CD4-positive, CD25-positive, alpha-beta regulatory T cell (primary cell): ENCODE data around the gene SLC35A4. TPM values are rescaled to one million over a fixed set of nuclear protein-coding genes. Genes with fewer than 3 reads are reported as not detected.

Source experiments
- ATAC-seq, 2 donors: fragments of 150-1000 bp; cut with Tn5 transposase; one replicate each; pipeline ENCODE4 v1.10.0; 2021; ENCODE audit warnings: low read depth in 2 of 2, moderate number of reproducible peaks in 2 of 2, moderate library complexity in 1 of 2
- DNase-seq, 3 donors: peaks; one replicate each; pipeline versions ENCODE4 v3.0.0 to v3.0.0-alpha.2; 2012 to 2022; ENCODE audit warnings: mixed read lengths in 1 of 3
- H3K27ac ChIP-seq: one replicate; pipeline ENCODE4 v1.7.0; 2013; ENCODE audit warnings: mild to moderate bottlenecking, low read length; ENCODE audit not compliant: insufficient read depth, poor library complexity, severe bottlenecking
- H3K27me3 ChIP-seq: one replicate; pipeline ENCODE4 v1.7.0; 2013; ENCODE audit warnings: low read length; ENCODE audit not compliant: control insufficient read depth, insufficient read depth
- H3K36me3 ChIP-seq: one replicate; pipeline ENCODE4 v1.7.0; 2013; ENCODE audit warnings: mild to moderate bottlenecking, low read length, moderate library complexity; ENCODE audit not compliant: control insufficient read depth, insufficient read depth
- H3K4me1 ChIP-seq: 2 replicates; pipeline ENCODE4 v1.7.0; 2013; ENCODE audit warnings: mild to moderate bottlenecking, low read length; ENCODE audit not compliant: insufficient read depth, control insufficient read depth, poor library complexity, severe bottlenecking
- H3K4me3 ChIP-seq: one replicate; pipeline ENCODE4 v1.7.0; 2013; ENCODE audit warnings: low read depth, mild to moderate bottlenecking, low read length, moderate library complexity
- H3K9me3 ChIP-seq, 2 experiments: 1 replicate in 1 of 2; 2 replicates in 1 of 2; pipeline ENCODE4 v1.7.0; 2013; ENCODE audit warnings: low read length in 2 of 2, mild to moderate bottlenecking in 1 of 2, moderate library complexity in 1 of 2; ENCODE audit not compliant: control insufficient read depth in 2 of 2
- H3K27ac Mint-ChIP-seq, 3 donors: one replicate each; pipeline ENCODE4 v1.8.0; 2020 to 2022; ENCODE audit warnings: mild to moderate bottlenecking in 3 of 3, mixed read lengths in 3 of 3, moderate library complexity in 2 of 3
- H3K27me3 Mint-ChIP-seq: one replicate; pipeline ENCODE4 v1.8.0; 2022; ENCODE audit warnings: mild to moderate bottlenecking, mixed read lengths
- H3K36me3 Mint-ChIP-seq: one replicate; pipeline ENCODE4 v1.8.0; 2020; ENCODE audit warnings: mixed read lengths
- H3K4me1 Mint-ChIP-seq, 4 donors: one replicate each; pipeline ENCODE4 v1.8.0; 2020 to 2022; ENCODE audit warnings: mixed read lengths in 4 of 4, mild to moderate bottlenecking in 1 of 4
- H3K4me3 Mint-ChIP-seq, 4 donors: one replicate each; pipeline ENCODE4 v1.8.0; 2020 to 2022; ENCODE audit warnings: mild to moderate bottlenecking in 4 of 4, mixed read lengths in 4 of 4, moderate library complexity in 3 of 4
- H3K9me3 Mint-ChIP-seq, 7 donors: one replicate each; pipeline ENCODE4 v1.8.0; 2020 to 2022; ENCODE audit warnings: mixed read lengths in 7 of 7, mild to moderate bottlenecking in 3 of 7, moderate library complexity in 2 of 7
- polyA plus RNA-seq, 4 donors: library from polyadenylated mRNA; unstranded; fragments of 300-500 nt; fragmentation: Illumina TruSeq; gene quantifications; one replicate each; pipeline ENCODE4 v1.2.3, GENCODE V29; 2021
- total RNA-seq: library from RNA; stranded (reverse); gene quantifications from one replicate; pipeline ENCODE4 v1.2.3, GENCODE V29; 2022

Gene SLC35A4, protein sequence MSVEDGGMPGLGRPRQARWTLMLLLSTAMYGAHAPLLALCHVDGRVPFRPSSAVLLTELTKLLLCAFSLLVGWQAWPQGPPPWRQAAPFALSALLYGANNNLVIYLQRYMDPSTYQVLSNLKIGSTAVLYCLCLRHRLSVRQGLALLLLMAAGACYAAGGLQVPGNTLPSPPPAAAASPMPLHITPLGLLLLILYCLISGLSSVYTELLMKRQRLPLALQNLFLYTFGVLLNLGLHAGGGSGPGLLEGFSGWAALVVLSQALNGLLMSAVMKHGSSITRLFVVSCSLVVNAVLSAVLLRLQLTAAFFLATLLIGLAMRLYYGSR
- total RNA-seq (35.0 TPM), polyA plus RNA-seq (10 to 100 TPM; 69.3 to 89.5 (median 78.0) TPM)

DNA sequence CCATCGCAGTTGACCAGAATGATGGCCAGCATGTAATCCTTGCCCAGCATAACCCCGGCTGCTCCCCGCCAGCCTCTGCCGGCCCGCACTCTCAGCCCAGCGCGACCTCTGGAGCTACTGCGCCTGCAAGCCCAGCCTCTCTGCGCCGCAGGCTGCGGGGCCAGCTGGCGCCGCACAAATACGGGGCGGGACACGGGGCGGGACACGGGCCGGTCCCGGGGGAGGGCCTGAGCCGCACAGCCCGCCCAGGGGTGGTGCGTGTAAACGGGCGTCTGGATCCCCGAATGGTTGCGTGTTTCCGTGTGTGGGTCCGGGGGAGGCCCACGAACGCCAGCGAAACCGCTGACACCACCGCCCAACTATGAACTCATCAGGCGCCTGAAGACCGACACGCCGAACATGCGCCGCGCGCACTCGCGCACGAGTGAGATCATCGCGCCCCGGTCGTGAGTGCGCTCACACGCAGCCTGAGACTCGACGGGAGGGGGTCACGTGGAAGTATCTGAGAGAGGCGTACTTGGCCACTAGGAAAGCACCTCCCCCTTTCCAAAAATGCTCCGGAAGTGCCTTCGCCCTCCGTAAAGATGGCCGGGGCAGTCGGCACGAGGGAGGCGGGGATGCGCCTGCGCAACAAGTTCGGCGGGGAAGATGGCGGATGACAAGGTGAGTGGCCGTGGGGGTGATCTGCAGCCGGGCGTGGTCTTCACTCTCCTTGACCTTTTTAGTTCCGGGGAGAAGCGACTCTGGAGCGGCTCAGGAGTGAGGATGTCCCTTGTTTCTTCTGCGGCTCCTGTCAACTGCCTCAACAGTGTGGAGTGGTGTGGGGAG, at the start of gene SLC35A4, which contains the start of gene APBB3:
Gene SLC35A4, plus strand, starts transcription at position 633 of the 828 bp plus-strand sequence. CDS start 2,342 bp downstream, outside the sequence.
Gene APBB3, minus strand, starts transcription at position 403 of the 828 bp plus-strand sequence. Its CDS starts 353 bp downstream, at position 50.
- H3K4me3 Mint-ChIP-seq: peak within 1 kb of the TSS; percentile 86 to 99 (median 94)
- DNase-seq (peak; percentile 98 to 100 (median 99)), ATAC-seq (peak; percentile 90 to 92)
- H3K36me3 Mint-ChIP-seq: peaks cover 24% of the 10 kb centered on the region
- no peaks in the 10 kb centered on the region for H3K27me3 Mint-ChIP-seq
- Histone ChIP-seq H3K9me3 (no peaks in the 10 kb centered on the region), H3K36me3 (peaks cover 39% of the 10 kb centered on the region), H3K27ac (peak within 1 kb of the TSS; percentile 93), H3K4me3 (peak within 1 kb of the TSS; percentile 95), H3K27me3 (no peaks in the 10 kb centered on the region), H3K4me1 (peaks cover 34% of the 10 kb centered on the region)
- no peaks in the 10 kb centered on the region for H3K9me3 Mint-ChIP-seq
- H3K27ac Mint-ChIP-seq: peak within 1 kb of the TSS; percentile 94 to 99 (median 98)
- peaks cover 0 to 75% (median 43%) of the 10 kb centered on the region in 4 donors for H3K4me1 Mint-ChIP-seq

GRCh38 chr5:140524003-140524402, 40.6 kb upstream of the SLC35A4 start:
- Histone ChIP-seq H3K4me3 (no peak overlapping the region), H3K4me1 (no peaks in the 10 kb centered on the region), H3K27me3 (no peaks in the 10 kb centered on the region), H3K27ac (no peak overlapping the region), H3K9me3 (no peaks in the 10 kb centered on the region), H3K36me3 (peaks cover 56% of the 10 kb centered on the region)
- Mint-ChIP-seq H3K36me3 (peaks cover 27% of the 10 kb centered on the region), H3K9me3 (peaks cover 0 to 2% (median 0%) of the 10 kb centered on the region in 7 donors), H3K27ac (peak overlapping the region in 2 of 3 donors; percentile 20 to 60), H3K4me1 (peaks cover 0 to 4% (median under 1%) of the 10 kb centered on the region in 4 donors), H3K27me3 (no peaks in the 10 kb centered on the region), H3K4me3 (no peak overlapping the region)
- no peak for DNase-seq
- no peak for ATAC-seq

- ATAC-seq (no peak), DNase-seq (no peak)
- Histone ChIP-seq H3K36me3 (peaks cover 78% of the 10 kb centered on the region), H3K4me1 (no peaks in the 10 kb centered on the region), H3K9me3 (no peaks in the 10 kb centered on the region), H3K27me3 (no peaks in the 10 kb centered on the region), H3K4me3 (no peak overlapping the region), H3K27ac (no peak overlapping the region)
- peaks cover 50% of the 10 kb centered on the region for H3K36me3 Mint-ChIP-seq
- H3K27ac Mint-ChIP-seq: peak overlapping the region in 1 of 3 donors; percentile 38
- no peaks in the 10 kb centered on the region for H3K9me3 Mint-ChIP-seq
- H3K4me1 Mint-ChIP-seq: peaks cover 0 to 5% (median 0%) of the 10 kb centered on the region in 4 donors
- no peak overlapping the region for H3K4me3 Mint-ChIP-seq
- no peaks in the 10 kb centered on the region for H3K27me3 Mint-ChIP-seq
Observed at GRCh38 chr5:140540227-140540626, 24.4 kb upstream of the SLC35A4 start.

GRCh38 chr5:140542972-140543371, 21.7 kb upstream of the SLC35A4 start:
- ATAC-seq (no peak), DNase-seq (no peak)
- H3K27ac ChIP-seq: no peak overlapping the region
- H3K4me3 ChIP-seq: no peak overlapping the region
- no peaks in the 10 kb centered on the region for H3K27me3 ChIP-seq
- H3K4me1 ChIP-seq: peaks cover 10% of the 10 kb centered on the region
- peak overlapping the region in 1 of 3 donors; percentile 23 for H3K27ac Mint-ChIP-seq
- no peaks in the 10 kb centered on the region for H3K9me3 ChIP-seq
- H3K36me3 Mint-ChIP-seq: peaks cover 44% of the 10 kb centered on the region
- no peaks in the 10 kb centered on the region for H3K27me3 Mint-ChIP-seq
- no peak overlapping the region for H3K4me3 Mint-ChIP-seq
- H3K4me1 Mint-ChIP-seq: peaks cover 1 to 14% (median 8%) of the 10 kb centered on the region in 4 donors
- peaks cover 52% of the 10 kb centered on the region for H3K36me3 ChIP-seq
- no peaks in the 10 kb centered on the region for H3K9me3 Mint-ChIP-seq

GRCh38 chr5:140544986-140545385, 19.6 kb upstream of the SLC35A4 start:
- Mint-ChIP-seq H3K27ac (peak overlapping the region; percentile 24 to 97 (median 76)), H3K36me3 (peaks cover 34% of the 10 kb centered on the region)

GRCh38 chr5:140545606-140546005, 19.0 kb upstream of the SLC35A4 start:
- Mint-ChIP-seq H3K27me3 (no peaks in the 10 kb centered on the region), H3K4me3 (peak overlapping the region in 2 of 4 donors; percentile 38 to 77), H3K9me3 (no peaks in the 10 kb centered on the region), H3K36me3 (peaks cover 33% of the 10 kb centered on the region), H3K27ac (peak overlapping the region; percentile 38 to 97 (median 97)), H3K4me1 (peaks cover 12 to 35% (median 22%) of the 10 kb centered on the region in 4 donors)
- no peak overlapping the region for H3K27ac ChIP-seq
- no peak for ATAC-seq
- H3K36me3 ChIP-seq: peaks cover 40% of the 10 kb centered on the region
- no peak for DNase-seq
- no peaks in the 10 kb centered on the region for H3K27me3 ChIP-seq
- peaks cover 25% of the 10 kb centered on the region for H3K4me1 ChIP-seq
- no peaks in the 10 kb centered on the region for H3K9me3 ChIP-seq
- no peak overlapping the region for H3K4me3 ChIP-seq

More at GRCh38 chr5:140544986-140545385, 19.6 kb upstream of the SLC35A4 start:
- Mint-ChIP-seq H3K4me1 (peaks cover 11 to 31% (median 21%) of the 10 kb centered on the region in 4 donors), H3K9me3 (no peaks in the 10 kb centered on the region), H3K27me3 (no peaks in the 10 kb centered on the region), H3K4me3 (no peak overlapping the region)
- ATAC-seq: no peak
- Histone ChIP-seq H3K27ac (no peak overlapping the region), H3K27me3 (no peaks in the 10 kb centered on the region), H3K36me3 (peaks cover 40% of the 10 kb centered on the region), H3K4me1 (peaks cover 23% of the 10 kb centered on the region), H3K4me3 (no peak overlapping the region), H3K9me3 (no peaks in the 10 kb centered on the region)
- no peak for DNase-seq

GRCh38 chr5:140546851-140547507, 17.6 kb upstream of the SLC35A4 start:
- Mint-ChIP-seq H3K27ac (peak overlapping the region; percentile 97 to 99 (median 97)), H3K9me3 (no peaks in the 10 kb centered on the region), H3K4me1 (peaks cover 17 to 42% (median 25%) of the 10 kb centered on the region in 4 donors), H3K4me3 (peak overlapping the region; percentile 81 to 93 (median 88)), H3K27me3 (no peaks in the 10 kb centered on the region), H3K36me3 (peaks cover 33% of the 10 kb centered on the region)
- H3K27ac ChIP-seq: peak overlapping the region; percentile 87
- ATAC-seq: no peak
- no peak for DNase-seq
- peaks cover 40% of the 10 kb centered on the region for H3K36me3 ChIP-seq
- H3K4me1 ChIP-seq: peaks cover 25% of the 10 kb centered on the region
- H3K9me3 ChIP-seq: no peaks in the 10 kb centered on the region
- H3K27me3 ChIP-seq: no peaks in the 10 kb centered on the region
- peak overlapping the region; percentile 37 for H3K4me3 ChIP-seq
